Erythroblast (primary cell): ENCODE measurements around the gene PRODH2.

Source experiments
- DNase-seq, 2 experiments: peaks; one replicate each; lab custom pipeline; 2025; lab: John Stamatoyannopoulos, UW
- GATA1 ChIP-seq: IDR thresholded peaks from 2 replicates; pipeline ENCODE4 v1.6.1; 2011; ENCODE audit warnings: low read depth, mild to moderate bottlenecking, control low read depth, low read length, moderate library complexity
- POLR2A ChIP-seq: IDR thresholded peaks from 2 replicates; pipeline ENCODE4 v1.6.1; 2011; ENCODE audit warnings: mild to moderate bottlenecking, low read length

Gene PRODH2

DNA sequence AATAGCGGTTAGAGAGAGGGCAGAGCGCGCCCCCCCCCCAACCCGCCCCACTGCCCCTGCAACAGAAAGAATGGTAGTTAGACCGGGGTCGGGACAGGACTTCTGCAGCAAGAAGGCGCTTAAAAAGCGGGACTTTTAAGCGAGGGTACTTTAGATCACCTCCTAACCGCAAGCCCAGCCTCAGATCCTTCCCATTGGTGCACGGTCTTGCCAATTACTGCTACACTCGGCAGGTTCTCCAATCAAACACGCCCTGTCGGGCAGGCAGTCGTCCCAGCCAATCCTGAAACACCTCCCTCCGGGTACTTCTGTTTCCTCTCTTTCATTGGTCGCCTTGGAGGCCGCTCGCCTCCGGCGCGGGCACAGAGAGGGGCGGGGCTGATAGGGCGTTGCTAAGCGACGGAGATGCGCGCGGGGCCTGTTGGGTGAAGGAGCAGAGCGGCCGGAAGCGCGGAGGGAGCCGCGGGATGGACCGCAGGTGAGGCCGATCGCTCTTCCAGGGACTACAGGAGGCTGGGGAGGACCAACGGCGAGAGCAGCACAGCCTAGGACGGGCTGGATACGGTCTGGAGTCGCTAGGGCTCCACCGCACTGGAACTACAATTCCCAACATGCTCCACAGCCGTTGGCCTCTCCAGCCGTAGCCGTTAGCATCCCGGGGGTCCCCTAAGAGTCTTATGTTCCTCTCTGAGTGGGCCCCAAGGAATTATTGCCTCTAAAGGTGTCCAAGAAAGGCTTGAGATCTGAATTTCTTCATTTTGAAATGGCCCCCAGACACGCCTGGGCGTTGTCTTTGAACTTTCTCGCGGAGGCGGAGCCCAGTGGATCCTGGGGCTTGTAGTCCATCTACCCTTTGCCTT, 54.7 kb downstream of the PRODH2 start, which contains the start of gene PROSER3:
Gene PROSER3 (plus strand): TSS at position 428 of the 860 bp plus-strand sequence. CDS start 40 bp downstream, at position 468.
- peak; percentile 99 to 100 for DNase-seq
- TF ChIP-seq GATA1 (no peak), POLR2A (peak; percentile 92)

DNA sequence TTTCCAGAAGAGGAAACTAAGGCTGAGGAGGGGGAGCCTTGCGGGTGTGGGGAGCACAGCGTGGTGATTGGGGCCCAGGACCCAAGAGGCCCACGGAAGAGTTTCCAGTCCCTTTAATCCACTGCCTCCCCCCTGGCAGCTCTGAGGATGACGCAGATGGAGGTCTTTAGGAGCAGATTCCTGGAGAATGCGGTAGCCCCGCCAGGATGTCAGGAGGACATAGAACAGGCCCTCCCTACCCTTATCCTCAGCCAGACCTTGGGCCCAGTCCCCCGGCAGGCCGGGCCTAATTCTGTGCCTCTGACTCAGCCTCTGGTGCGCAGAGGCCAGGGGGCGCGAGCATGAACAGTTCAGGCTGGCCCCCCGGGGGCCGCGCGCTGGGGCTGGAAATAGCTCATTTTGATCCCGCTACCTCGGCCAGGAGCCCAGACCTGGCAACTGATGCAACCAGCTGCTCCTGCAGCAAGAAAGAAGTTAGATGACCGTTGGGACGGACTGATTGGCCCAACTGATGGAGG, 55.4 kb downstream of the PRODH2 start:
- DNase-seq: peak; percentile 83 to 86
- TF ChIP-seq GATA1: no peak
- no peak for TF ChIP-seq POLR2A

DNA sequence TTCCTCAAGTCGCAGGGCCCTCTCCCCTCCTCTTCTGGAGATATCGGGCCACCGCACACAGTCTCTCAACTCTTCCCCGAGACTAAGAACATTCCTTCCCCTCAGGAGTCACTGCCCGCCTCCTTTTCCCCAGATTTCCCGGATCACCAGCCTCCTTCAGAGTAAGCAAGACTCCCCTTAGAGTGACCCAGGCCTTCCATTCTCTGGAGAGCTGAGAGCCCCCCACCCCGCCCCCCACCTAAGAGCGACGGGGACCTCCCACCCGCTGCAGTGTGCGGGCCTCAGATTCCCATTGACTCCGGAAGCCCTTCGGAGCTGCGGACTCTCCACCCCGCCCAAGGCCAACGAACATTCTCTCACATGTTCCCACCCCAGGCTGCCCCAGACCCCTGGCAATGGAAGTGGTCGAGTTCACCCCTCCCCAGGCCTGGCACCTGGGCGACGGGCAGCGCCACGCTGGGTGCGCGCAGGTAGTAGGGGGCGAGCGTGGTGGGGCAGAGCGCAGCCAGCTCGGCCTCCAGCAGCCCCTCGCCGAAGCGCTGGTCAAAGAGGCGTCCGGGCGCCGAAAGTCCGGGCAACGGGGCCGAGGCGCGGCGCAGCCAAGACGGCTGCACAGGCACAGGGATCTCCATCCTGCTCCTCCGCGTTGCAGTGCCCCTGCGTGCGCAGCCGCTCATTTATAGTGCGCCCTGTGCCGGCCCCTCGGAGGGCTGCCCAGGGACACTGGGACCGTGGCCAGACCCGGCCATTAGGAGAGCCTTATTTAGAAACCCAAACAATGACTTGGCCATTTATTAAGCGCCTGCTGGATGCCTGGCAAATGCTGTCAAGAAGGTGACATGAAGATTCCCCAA, 56.0 kb downstream of the PRODH2 start, which contains the start of gene HSPB6:
Gene HSPB6 (minus strand): TSS at position 653 of the 854 bp plus-strand sequence. CDS start 21 bp downstream, at position 632.
- no peak for TF ChIP-seq GATA1
- TF ChIP-seq POLR2A: no peak
- peak; percentile 54 to 61 for DNase-seq

DNA sequence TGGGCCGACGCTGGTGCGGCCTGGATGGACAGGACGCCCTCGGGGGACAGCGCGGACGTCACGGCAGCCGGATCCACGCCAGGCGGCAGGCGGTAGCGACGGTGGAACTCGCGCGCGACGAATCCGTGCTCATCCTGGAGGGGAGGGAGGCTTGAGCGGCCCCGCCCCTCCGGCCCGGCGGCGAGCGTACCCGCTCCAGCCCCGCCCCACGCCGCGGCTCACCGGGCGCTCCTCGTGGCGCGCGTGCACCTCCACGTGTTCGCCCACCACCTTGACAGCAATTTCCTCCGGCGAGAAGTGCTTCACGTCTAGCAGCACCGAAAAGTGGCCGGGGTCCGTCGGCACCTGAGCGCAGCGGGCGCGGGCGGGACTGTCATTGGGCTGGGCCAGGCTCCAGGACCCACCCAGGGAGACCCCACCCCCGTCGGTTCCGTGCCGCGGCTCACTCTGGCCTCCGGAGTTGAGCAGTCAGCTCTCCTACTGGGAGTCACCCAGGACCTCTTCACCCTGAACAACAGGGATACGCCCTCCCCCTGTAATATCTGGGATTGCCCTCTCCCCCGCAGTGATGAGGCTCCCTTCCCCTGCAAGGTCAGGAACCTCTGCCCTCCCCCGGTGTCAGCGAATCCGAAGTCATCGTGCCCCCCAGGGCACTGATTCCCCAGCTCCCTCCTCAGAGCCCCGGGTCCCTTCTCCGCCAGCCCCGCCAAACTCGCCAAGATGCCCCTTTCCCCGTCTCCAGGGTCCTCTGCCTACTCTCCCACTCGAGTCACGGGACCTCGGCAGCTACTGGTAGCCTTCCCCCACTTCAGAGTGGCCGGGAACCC, 56.9 kb downstream of the PRODH2 start:
- TF ChIP-seq POLR2A: no peak
- no peak for TF ChIP-seq GATA1

DNA sequence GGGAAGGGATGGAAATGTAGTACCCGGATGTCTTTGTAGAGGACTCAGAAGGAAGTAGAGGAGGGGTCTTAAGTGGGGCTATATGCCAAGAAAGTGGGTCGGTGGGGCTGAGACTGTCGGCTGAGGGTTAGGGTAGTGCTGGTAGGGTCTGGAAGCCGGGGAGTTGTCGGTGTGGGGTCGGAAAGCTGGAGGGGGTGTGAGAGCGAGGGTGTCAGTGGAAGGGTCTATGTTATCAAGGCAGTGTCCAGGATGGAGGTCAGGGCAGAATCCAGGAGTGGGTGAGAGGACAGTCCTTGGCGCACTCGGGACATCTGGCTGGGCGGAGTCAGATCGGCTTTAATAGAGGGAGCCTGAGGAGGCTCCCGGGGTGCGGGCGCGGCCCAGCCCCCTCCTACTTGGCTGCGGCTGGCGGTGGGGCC, 57.5 kb downstream of the PRODH2 start:
- TF ChIP-seq GATA1 (no peak), POLR2A (no peak)
- no peak for DNase-seq

More for the DNA sequence above, 56.9 kb downstream of the PRODH2 start:
- peak; percentile 65 to 78 for DNase-seq

DNA sequence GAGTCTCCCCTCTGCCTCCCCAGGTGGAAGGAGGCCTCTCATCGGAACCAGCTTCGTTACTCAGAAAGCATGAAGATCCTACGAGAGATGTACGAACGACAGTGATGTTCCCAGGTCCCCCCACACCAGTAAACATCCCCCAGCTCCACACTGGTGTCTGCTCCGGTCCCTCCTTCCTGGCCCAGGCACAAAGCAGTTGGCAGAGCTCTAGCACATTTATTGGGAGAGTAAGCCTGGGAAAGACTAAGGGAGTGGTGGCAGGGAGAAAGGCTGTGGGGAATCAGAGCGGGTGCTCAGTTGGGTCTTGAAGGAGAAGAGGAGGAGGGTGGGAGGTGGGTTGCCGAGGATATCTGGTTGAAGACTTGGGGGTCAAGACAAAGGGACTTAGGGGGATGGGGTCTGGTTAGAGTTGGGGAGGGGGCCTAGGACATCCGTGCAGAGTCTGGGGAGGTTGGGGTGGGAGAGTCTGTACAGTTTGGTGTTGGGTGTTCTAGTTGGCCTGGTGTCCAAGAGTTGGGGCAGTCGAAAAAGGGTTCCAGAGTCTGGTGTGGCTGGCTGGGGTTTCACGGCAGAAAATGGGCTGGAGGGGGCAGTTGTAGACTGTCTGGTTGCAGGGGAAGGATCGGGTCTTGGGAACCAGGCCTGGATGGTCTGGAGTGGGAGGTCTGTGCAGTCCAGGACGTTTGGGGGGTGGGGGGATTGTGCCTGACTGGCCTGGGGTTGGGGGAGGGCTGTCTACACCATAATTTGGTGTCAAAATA, 58.1 kb downstream of the PRODH2 start:
- DNase-seq: no peak
- no peak for TF ChIP-seq POLR2A

DNA sequence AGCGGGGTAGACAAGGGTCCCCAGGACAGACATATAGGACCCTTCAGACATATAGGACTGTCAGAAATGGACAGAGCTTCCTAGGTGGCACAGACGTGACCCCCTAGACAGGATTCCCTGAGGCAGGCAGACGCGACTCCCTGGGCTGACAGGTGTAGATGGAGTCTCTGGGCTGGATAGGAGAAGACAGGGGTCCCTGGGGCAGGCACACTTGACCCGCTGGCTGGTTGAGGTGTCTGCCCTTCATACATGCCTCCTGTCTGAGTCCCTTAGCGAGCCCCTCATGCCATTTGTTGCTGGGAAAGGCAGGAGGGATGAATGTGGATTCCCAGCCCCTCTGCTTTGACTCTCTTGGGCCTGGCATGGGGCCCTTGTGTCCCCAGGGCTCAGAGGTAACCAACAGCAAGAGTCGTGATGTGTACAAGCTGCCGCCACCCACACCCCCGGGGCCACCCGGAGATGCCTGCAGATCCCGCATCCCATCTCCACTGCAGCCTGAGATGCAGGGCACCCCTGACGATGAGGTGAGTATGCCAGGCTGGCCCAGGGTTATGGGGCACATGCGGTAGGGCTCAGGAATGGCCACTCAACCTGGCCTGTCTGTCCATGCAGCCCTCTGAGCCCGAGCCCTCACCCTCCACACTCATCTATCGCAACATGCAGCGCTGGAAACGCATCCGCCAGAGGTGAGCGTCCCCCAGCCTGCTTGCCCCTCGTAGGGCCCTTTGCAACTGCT, 58.8 kb downstream of the PRODH2 start:
- no peak for DNase-seq
- TF ChIP-seq POLR2A (no peak), GATA1 (no peak)

DNA sequence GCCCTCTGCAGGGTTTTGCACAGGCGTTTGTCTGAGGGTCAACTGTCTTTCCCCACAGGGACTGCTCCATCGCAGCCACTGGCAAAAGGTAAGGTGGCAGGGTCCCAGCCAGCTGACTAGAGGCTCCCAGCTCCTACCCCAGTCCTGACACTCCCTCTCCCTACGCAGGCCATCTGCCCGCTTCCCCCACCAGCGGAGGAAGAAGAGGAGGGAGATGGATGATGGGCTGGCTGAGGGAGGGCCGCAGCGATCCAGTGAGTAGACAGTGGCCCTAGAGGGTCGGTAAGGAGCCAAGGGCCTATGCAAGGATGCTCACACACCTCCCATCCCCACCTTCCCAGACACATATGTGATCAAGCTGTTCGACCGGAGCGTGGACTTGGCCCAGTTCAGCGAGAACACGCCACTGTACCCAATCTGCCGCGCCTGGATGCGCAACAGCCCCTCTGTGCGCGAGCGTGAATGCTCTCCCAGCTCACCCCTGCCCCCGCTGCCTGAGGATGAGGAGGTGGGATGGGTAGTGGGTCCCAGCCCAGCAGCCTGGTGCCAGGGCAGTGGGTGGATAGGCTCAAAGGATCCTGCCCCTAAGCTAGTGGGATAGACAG, 59.8 kb downstream of the PRODH2 start:
- no peak for TF ChIP-seq GATA1
- no peak for TF ChIP-seq POLR2A
- DNase-seq: no peak

DNA sequence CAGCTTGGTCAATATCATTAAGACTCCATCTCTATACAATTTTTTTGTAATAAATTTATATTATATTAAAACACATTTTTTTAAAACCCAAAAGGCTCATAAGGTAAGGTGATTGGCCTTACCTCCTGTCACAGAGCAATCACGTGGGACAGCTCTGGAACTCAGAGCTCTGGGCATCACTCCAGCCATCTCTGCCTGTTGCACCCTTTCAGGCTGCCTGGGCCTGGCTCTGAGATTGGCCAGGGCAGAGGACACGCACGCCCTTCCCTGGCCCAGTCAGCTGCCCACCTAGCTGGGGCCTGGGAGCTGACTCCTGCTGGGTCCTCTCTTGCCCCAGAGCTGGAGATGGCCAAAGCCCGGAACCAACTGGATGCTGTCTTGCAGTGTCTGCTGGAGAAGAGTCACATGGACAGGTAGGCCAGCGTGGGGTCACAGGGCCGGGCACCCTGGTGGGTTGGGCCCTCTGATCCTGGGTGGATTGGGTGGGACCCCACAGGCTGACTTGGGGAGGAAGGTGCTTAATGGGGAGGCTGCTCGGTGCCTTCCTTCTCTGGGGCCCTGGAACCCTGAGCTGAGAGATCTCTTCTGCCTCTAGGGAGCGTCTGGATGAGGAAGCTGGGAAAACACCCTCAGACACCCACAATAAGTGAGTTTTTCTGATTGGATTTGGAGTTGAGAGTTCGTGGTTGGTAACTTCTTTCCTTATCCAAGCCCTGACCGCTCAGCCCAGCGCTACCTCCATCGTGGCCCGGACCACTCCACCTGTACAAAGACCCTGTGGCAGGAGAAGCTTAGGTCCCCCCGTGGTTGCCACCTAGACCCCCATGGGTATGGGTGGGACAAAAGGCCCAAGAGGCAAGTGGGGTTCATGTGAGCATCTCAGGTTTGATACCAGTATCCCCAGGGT, 60.6 kb downstream of the PRODH2 start:
- TF ChIP-seq POLR2A: no peak
- TF ChIP-seq GATA1: no peak
- DNase-seq: no peak

DNA sequence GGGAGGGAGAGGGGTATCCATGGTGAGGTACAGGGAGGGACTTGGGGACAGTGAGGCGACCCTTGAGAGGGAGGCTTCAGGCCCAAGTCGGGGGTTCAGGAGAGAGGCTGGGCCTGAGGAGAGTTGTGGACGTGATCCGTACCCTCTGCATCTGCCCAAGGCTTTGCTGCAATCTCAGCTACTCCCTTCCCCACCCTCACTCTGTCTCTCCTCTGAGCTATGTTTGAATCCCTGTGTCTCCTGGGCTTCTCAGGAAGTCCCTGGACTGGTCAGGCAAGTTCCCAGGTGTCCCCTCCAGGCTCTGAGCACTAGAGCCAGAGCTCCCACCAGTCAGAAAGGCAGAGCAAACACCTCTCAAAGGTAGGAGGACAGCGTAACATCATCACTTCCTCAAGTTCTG, 62.5 kb downstream of the PRODH2 start:
- no peak for DNase-seq
- TF ChIP-seq GATA1 (no peak), POLR2A (no peak)
